ENCODE data around the gene STX12. TPM values are rescaled to one million over a fixed set of nuclear protein-coding genes. Genes with fewer than 3 reads are reported as not detected.

STX12 gene
- total RNA-seq, 1 donor from 2014 or later: 22.0 TPM

- no peaks in the 10 kb centered on the region for H3K27me3 ChIP-seq (ENCODE audit: low read depth)
- H3K4me3 ChIP-seq: no peak overlapping the region
- H3K4me1 ChIP-seq: peaks cover 15% of the 10 kb centered on the region
- peaks cover 77% of the 10 kb centered on the region for H3K36me3 ChIP-seq
- intact Hi-C loops (cut with micrococcal nuclease): no loop called here
- no peak for DNase-seq
- no peak for TF ChIP-seq CTCF (IDR thresholded peaks at IDR 0.05; ENCODE audit: borderline replicate concordance)
- H3K27ac ChIP-seq (replicated peaks): peak overlapping the region; percentile 55
- no peaks in the 10 kb centered on the region for H3K9me3 ChIP-seq (replicated peaks)
These were observed 17.7 kb upstream of the STX12 start for GRCh38 chr1:27755286-27755685.

GRCh38 chr1:27755865-27756264, 17.2 kb upstream of the STX12 start:
- intact Hi-C loops (cut with micrococcal nuclease): no loop called here
- TF ChIP-seq CTCF (IDR thresholded peaks at IDR 0.05; ENCODE audit: borderline replicate concordance): no peak
- Histone ChIP-seq H3K4me3 (no peak overlapping the region), H3K36me3 (peaks cover 77% of the 10 kb centered on the region), H3K4me1 (peaks cover 15% of the 10 kb centered on the region), H3K27ac (replicated peaks) (peak overlapping the region; percentile 55), H3K27me3 (ENCODE audit: low read depth) (no peaks in the 10 kb centered on the region), H3K9me3 (replicated peaks) (no peaks in the 10 kb centered on the region)
- no peak for DNase-seq

- H3K4me1 ChIP-seq: peaks cover 11% of the 10 kb centered on the region
- no peak for DNase-seq
- H3K27me3 ChIP-seq (ENCODE audit: low read depth): no peaks in the 10 kb centered on the region
- H3K36me3 ChIP-seq: peaks cover 67% of the 10 kb centered on the region
- intact Hi-C loops (cut with micrococcal nuclease): no loop called here
- H3K4me3 ChIP-seq: no peak overlapping the region
- no peak overlapping the region for H3K27ac ChIP-seq (replicated peaks)
- TF ChIP-seq CTCF (IDR thresholded peaks at IDR 0.05; ENCODE audit: borderline replicate concordance): no peak
- no peaks in the 10 kb centered on the region for H3K9me3 ChIP-seq (replicated peaks)
These were observed 13.8 kb upstream of the STX12 start for GRCh38 chr1:27759236-27759635.

- Histone ChIP-seq H3K27me3 (ENCODE audit: low read depth) (no peaks in the 10 kb centered on the region), H3K27ac (replicated peaks) (no peak overlapping the region), H3K4me3 (no peak overlapping the region), H3K4me1 (peaks cover 8% of the 10 kb centered on the region), H3K36me3 (peaks cover 58% of the 10 kb centered on the region), H3K9me3 (replicated peaks) (no peaks in the 10 kb centered on the region)
- intact Hi-C loops (cut with micrococcal nuclease): no loop called here
- no peak for DNase-seq
- TF ChIP-seq CTCF (IDR thresholded peaks at IDR 0.05; ENCODE audit: borderline replicate concordance): peak; percentile 14
These were observed 12.6 kb upstream of the STX12 start for GRCh38 chr1:27760426-27760825.

- H3K27me3 ChIP-seq (ENCODE audit: low read depth): no peaks in the 10 kb centered on the region
- no peaks in the 10 kb centered on the region for H3K9me3 ChIP-seq (replicated peaks)
- TF ChIP-seq CTCF (IDR thresholded peaks at IDR 0.05; ENCODE audit: borderline replicate concordance): no peak
- H3K4me3 ChIP-seq: no peak overlapping the region
- H3K36me3 ChIP-seq: peaks cover 43% of the 10 kb centered on the region
- intact Hi-C loops (cut with micrococcal nuclease): no loop called here
- no peak for DNase-seq
- no peak overlapping the region for H3K27ac ChIP-seq (replicated peaks)
- H3K4me1 ChIP-seq: no peaks in the 10 kb centered on the region
These were observed 11.0 kb upstream of the STX12 start for GRCh38 chr1:27762033-27762432.

GRCh38 chr1:27763358-27763757, 9.7 kb upstream of the STX12 start:
- H3K9me3 ChIP-seq (replicated peaks): no peaks in the 10 kb centered on the region
- H3K4me3 ChIP-seq: no peak overlapping the region
- no peak for DNase-seq
- no peak for TF ChIP-seq CTCF (IDR thresholded peaks at IDR 0.05; ENCODE audit: borderline replicate concordance)
- intact Hi-C loops (cut with micrococcal nuclease): no loop called here
- H3K36me3 ChIP-seq: peaks cover 37% of the 10 kb centered on the region
- no peak overlapping the region for H3K27ac ChIP-seq (replicated peaks)
- H3K27me3 ChIP-seq (ENCODE audit: low read depth): no peaks in the 10 kb centered on the region
- no peaks in the 10 kb centered on the region for H3K4me1 ChIP-seq
